SH-SY5Y (cell line): Measurements from ENCODE around the gene SND1.

Experiments
- GATA2 ChIP-seq: IDR thresholded peaks from 2 replicates; pipeline ENCODE4 v1.6.1; 2011; ENCODE audit warnings: mild to moderate bottlenecking, low read depth, low read length
- GATA3 ChIP-seq: IDR thresholded peaks from 2 replicates; pipeline ENCODE4 v1.6.1; 2011; ENCODE audit warnings: low read depth, mild to moderate bottlenecking, low read length, moderate library complexity

DNA sequence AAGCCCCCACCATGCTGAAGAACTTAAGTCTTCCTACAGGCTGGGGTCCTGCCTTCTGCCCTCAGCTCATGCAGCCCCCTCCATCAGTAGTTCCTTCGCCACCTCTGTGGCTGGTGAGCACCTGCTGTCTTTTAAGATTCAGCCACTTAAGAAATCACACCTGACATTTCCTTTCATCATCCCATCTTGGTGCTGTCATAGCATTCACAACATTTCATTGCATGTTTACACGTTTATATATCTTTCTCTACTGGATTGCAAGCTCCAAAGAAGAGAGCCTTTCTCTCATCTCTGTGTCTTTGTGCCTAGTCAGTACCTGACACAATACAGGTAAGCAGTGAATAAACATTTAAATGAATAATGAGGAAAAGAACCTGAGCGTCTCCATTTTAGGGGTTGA, 38.3 kb downstream of the SND1 start:
- TF ChIP-seq GATA2: no peak
- no peak for TF ChIP-seq GATA3
